Heart left ventricle (tissue), 13 donors: Measurements from ENCODE around the gene SCN3B.

ENCODE experiments used
- CTCF ChIP-seq, 12 donors: fragments of 200-600 bp; sonication (generic) in 4 of 12; IDR thresholded peaks; one replicate each; pipeline versions ENCODE4 v1.5.0 to v1.8.0; 2018 to 2022; ENCODE audit warnings: antibody characterized with exemption in 12 of 12, mild to moderate bottlenecking in 5 of 12
- POLR2A ChIP-seq, 2 donors: fragments of 450-650 bp; IDR thresholded peaks; one replicate each; pipeline ENCODE4 v1.6.1; 2017; ENCODE audit warnings: antibody characterized with exemption in 2 of 2, mild to moderate bottlenecking in 2 of 2, moderate library complexity in 2 of 2
- donor health status: ischemic (EF 13 %, LVEDD 7.1; RV severe dilation, severe dysfunction).
- donor health status: DM: no; HTN: yes; CAD: no.
- donor health status: DM: no; HTN: no; CAD: no.
- donor health status: ischemic (EF 25% LVEDD 6.9; RV normal size, moderate dysfunction).
- donor health status: ischemic (EF 25% LVEDD 5.7; RV mildly dilated, moderate dysfunction).
- donor health status: ischemic (EF 35%, LVEDD 5.7; RV mildly dilated, moderate dysfunction).
- donor health status: nonischemic (EF 11% LVEDD 7.7; RV severe dilation, severe dysfunction).
- donor health status: DM: yes; HTN: yes; CAD: no.
- donor health status: PGD.
- donor health status: ischemic (EF 29% LVEDD 5.4; RV normal size, mild dysfunction).
- donor health status: nonischemic (EF 23%, LVEDD 6.1; RV moderate dilation, normal function).

GRCh38 chr11:123608371-123608770, 46.1 kb downstream of the SCN3B start:
- TF ChIP-seq CTCF (IDR thresholded peaks at IDR 0.05), result no peak
- TF ChIP-seq POLR2A (IDR thresholded peaks at IDR 0.05), result no peak
